K562 (cell line): Measurements from ENCODE around the gene NAXE. TPM values are rescaled to one million over a fixed set of nuclear protein-coding genes. Genes with fewer than 3 reads are reported as not detected.

Experiments used
- ARHGAP35 ChIP-seq: fragments of 450-650 bp; IDR thresholded peaks from 2 replicates; pipeline ENCODE4 v1.6.1; 2018; ENCODE audit not compliant: partially characterized antibody
- ATF1 ChIP-seq, 2 experiments: fragments of 450-650 bp in 1 of 2; IDR thresholded peaks; 2 replicates each; pipeline ENCODE4 v1.6.1; 2016; ENCODE audit warnings: missing compliant biosample characterization in 1 of 2, missing genetic modification characterization in 1 of 2
- CBFB ChIP-seq: sonication (generic); formaldehyde crosslinking; IDR thresholded peaks from 2 replicates; pipeline ENCODE4 v1.4.0; 2020; ENCODE audit warnings: mild to moderate bottlenecking, missing genetic modification reagents
- CC2D1A ChIP-seq: fragments of 450-650 bp; IDR thresholded peaks from 2 replicates; pipeline ENCODE4 v1.6.1; 2017; ENCODE audit warnings: mild to moderate bottlenecking
- CTBP1 ChIP-seq: fragments of 450-650 bp; IDR thresholded peaks from 2 replicates; pipeline ENCODE4 v1.6.1; 2016; ENCODE audit warnings: borderline replicate concordance
- EGR1 ChIP-seq: fragments of 450-650 bp; conservative IDR thresholded peaks from 2 replicates; pipeline ENCODE4 v1.6.1; 2017; ENCODE audit warnings: mild to moderate bottlenecking
- FOXA1 ChIP-seq: fragments of 450-650 bp; IDR thresholded peaks from 2 replicates; pipeline ENCODE4 v1.6.1; 2016; ENCODE audit warnings: mild to moderate bottlenecking, borderline replicate concordance
- FOXA3 ChIP-seq, 2 experiments: fragments of 450-650 bp in 1 of 2; sonication (generic) in 1 of 2; formaldehyde crosslinking; IDR thresholded peaks in 1 of 2; conservative IDR thresholded peaks in 1 of 2; 2 replicates each; pipeline versions ENCODE4 v1.4.0 to v1.8.0; 2020 to 2022; ENCODE audit warnings: mild to moderate bottlenecking in 2 of 2, missing genetic modification reagents in 1 of 2
- HIVEP1 ChIP-seq: fragments of 250-450 bp; sonication (Bioruptor Pico); IDR thresholded peaks from 2 replicates; pipeline ENCODE4 v1.4.0; 2020; ENCODE audit warnings: mild to moderate bottlenecking
- HSF4 ChIP-seq: fragments of 250-450 bp; sonication (Bioruptor Pico); IDR thresholded peaks from 2 replicates; pipeline ENCODE4 v2.1.2; 2022; ENCODE audit warnings: mild to moderate bottlenecking, moderate library complexity, borderline replicate concordance
- NCOA1 ChIP-seq: fragments of 450-650 bp; IDR thresholded peaks from 2 replicates; pipeline ENCODE4 v1.6.1; 2016; ENCODE audit warnings: low read depth
- NEUROD1 ChIP-seq: fragments of 150-350 bp; IDR thresholded peaks from 2 replicates; pipeline ENCODE4 v1.6.1; 2014; ENCODE audit warnings: borderline replicate concordance, low read length, low read depth; ENCODE audit not compliant: partially characterized antibody
- PHF20 ChIP-seq: fragments of 450-650 bp; IDR thresholded peaks from 2 replicates; pipeline ENCODE4 v1.6.1; 2018; ENCODE audit not compliant: partially characterized antibody
- PTRF ChIP-seq: fragments of 450-650 bp; IDR thresholded peaks from 2 replicates; pipeline ENCODE4 v1.6.1; 2016; ENCODE audit warnings: mild to moderate bottlenecking, missing genetic modification characterization, missing compliant biosample characterization
- TAF1 ChIP-seq: IDR thresholded peaks from 2 replicates; pipeline ENCODE4 v1.6.1; 2011; ENCODE audit warnings: mild to moderate bottlenecking, low read length, moderate library complexity; ENCODE audit not compliant: insufficient read depth, control insufficient read depth, severe bottlenecking; ENCODE audit errors: extremely low read depth
- TRIM24 ChIP-seq, 2 experiments: fragments of 450-650 bp; IDR thresholded peaks; 2 replicates each; pipeline ENCODE4 v1.6.1; 2016
- ZEB2 ChIP-seq: fragments of 450-650 bp; IDR thresholded peaks from 2 replicates; pipeline ENCODE4 v1.6.1; 2016
- ZNF586 ChIP-seq: fragments of 450-650 bp; formaldehyde crosslinking; conservative IDR thresholded peaks from 2 replicates; pipeline ENCODE4 v1.4.0; 2020; ENCODE audit warnings: mild to moderate bottlenecking, moderate library complexity
- ZNF778 ChIP-seq: fragments of 450-650 bp; formaldehyde crosslinking; IDR thresholded peaks from 2 replicates; pipeline ENCODE4 v1.4.0; 2020; ENCODE audit warnings: mild to moderate bottlenecking, moderate library complexity
- polyA plus RNA-seq, 8 experiments: library from polyadenylated mRNA; depleted of rRNA in 4 of 8; stranded (reverse) in 5 of 8; unstranded in 3 of 8; fragments of >200 nt; fragmentation: Nextera tagmentation in 2 of 8; fragmentation: Illumina TruSeq in 1 of 8; extraction: Ambion mirVana in 2 of 8; extraction: Trizol in 1 of 8; gene quantifications; 2 replicates each; pipeline versions ENCODE4 v1.2.1 to v1.2.3, GENCODE V29; 2011 to 2014; ENCODE audit warnings: inconsistent platforms in 1 of 8, missing spikeins in 1 of 8
- total RNA-seq, 7 experiments: library from RNA; depleted of rRNA in 6 of 7; stranded (reverse); fragments of >200 nt in 6 of 7; fragmentation: Illumina TruSeq in 2 of 7; extraction: Trizol in 2 of 7; gene quantifications; 2 replicates each; pipeline versions ENCODE4 v1.2.1 to v1.2.3, GENCODE V29; 2011 to 2021; ENCODE audit warnings: low replicate concordance in 1 of 7
- TF ChIP-seq, protein P1 (sequence below): IDR thresholded peaks from 2 replicates; pipeline ENCODE4 v1.6.1; 2016; ENCODE audit warnings: missing genetic modification characterization, missing compliant biosample characterization
- TF ChIP-seq, protein P2 (sequence below): sonication (generic); formaldehyde crosslinking; IDR thresholded peaks from 2 replicates; pipeline ENCODE4 v1.8.0; 2022; ENCODE audit warnings: mild to moderate bottlenecking, low read depth, missing genetic modification reagents
- TF ChIP-seq, protein P3 (sequence below): sonication (generic); formaldehyde crosslinking; IDR thresholded peaks from 2 replicates; pipeline ENCODE4 v1.5.0; 2020; ENCODE audit warnings: missing genetic modification reagents
- TF ChIP-seq, protein P4 (sequence below), 2 experiments: fragments of 450-650 bp; IDR thresholded peaks; 2 replicates each; pipeline ENCODE4 v1.6.1; 2016
- TF ChIP-seq, protein P5 (sequence below): sonication (generic); formaldehyde crosslinking; IDR thresholded peaks from 2 replicates; pipeline ENCODE4 v1.8.1; 2023; ENCODE audit warnings: mild to moderate bottlenecking, missing genetic modification reagents

The NAXE gene
- total and polyA plus RNA-seq, 9 of the 15 experiments (the other 6 are each of a cell fraction or from before 2014, with no cell fraction given) = 27.3 to 137 (median 90.0) TPM

DNA sequence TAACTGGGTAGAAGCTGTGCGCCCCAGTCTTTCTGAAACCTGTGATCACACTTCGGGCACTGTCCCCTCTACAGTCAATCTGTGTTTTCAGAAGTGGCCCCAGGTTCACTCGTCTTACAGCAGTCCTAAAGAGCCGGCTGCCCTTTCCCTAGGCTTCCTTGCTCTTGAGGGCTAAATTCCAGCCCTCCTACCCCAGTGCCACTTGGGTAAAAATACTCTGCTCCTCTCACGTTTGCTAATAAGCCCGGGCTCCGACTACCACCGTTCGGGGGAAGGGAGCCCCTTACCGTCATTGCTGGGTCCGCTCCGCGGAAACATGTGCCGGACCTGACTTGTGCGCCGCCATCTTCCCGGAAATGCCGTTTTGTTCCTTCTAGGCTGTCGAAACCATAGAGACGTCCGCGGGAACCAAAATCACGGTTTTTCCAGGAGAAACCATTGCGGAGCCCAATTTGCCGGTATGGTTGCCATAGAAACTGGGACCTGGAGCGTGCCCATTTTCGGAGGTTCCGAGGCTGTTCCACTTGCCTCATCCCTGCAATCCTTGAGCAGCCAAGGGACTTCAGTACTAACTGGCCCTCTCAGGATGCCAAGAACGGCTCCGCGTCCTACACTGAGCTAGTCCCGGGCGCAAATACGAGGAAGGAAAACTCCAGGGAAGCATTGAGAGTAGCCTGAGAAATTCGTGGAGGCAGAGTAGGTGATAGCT is 9.7 kb downstream of the NAXE start, which contains the start of gene GPATCH4 (continued):
- TF ChIP-seq, protein P1, sequence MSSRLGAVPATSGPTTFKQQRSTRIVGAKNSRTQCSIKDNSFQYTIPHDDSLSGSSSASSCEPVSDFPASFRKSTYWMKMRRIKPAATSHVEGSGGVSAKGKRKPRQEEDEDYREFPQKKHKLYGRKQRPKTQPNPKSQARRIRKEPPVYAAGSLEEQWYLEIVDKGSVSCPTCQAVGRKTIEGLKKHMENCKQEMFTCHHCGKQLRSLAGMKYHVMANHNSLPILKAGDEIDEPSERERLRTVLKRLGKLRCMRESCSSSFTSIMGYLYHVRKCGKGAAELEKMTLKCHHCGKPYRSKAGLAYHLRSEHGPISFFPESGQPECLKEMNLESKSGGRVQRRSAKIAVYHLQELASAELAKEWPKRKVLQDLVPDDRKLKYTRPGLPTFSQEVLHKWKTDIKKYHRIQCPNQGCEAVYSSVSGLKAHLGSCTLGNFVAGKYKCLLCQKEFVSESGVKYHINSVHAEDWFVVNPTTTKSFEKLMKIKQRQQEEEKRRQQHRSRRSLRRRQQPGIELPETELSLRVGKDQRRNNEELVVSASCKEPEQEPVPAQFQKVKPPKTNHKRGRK = no peak
- TF ChIP-seq ZEB2 (no peak), PTRF (tag) (no peak), CTBP1 (peak; percentile 57; the same call in 1 of the 2 replicates), PHF20 (peak; percentile 96), CC2D1A (no peak), TAF1 (peak; percentile 95), NCOA1 (no peak), FOXA3 (CRISPR knock-in tag; conservative IDR thresholded peaks at IDR 0.05 in 1 of 2, IDR thresholded peaks at IDR 0.05 in 1 of 2) (no peak), HSF4 (CRISPR knock-in tag) (0 out of 2 replicates have a peak, but pooled peaks have one; percentile 6), HIVEP1 (CRISPR knock-in tag) (no peak), ATF1 (CRISPR knock-in tag; IDR thresholded peaks at IDR 0.05) (no peak), ATF1 (tag; IDR thresholded peaks at IDR 0.05) (peak; percentile 58), NEUROD1 (no peak), FOXA1 (no peak), CBFB (CRISPR knock-in tag) (no peak), ARHGAP35 (no peak), TRIM24 (IDR thresholded peaks at IDR 0.05) (no peak), EGR1 (no peak), ZNF778 (CRISPR knock-in tag) (no peak), ZNF586 (CRISPR knock-in tag) (peak; percentile 68; the same call in 1 of the 2 replicates)
- TF ChIP-seq, protein P2, sequence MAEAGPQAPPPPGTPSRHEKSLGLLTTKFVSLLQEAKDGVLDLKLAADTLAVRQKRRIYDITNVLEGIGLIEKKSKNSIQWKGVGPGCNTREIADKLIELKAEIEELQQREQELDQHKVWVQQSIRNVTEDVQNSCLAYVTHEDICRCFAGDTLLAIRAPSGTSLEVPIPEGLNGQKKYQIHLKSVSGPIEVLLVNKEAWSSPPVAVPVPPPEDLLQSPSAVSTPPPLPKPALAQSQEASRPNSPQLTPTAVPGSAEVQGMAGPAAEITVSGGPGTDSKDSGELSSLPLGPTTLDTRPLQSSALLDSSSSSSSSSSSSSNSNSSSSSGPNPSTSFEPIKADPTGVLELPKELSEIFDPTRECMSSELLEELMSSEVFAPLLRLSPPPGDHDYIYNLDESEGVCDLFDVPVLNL (CRISPR knock-in tag) = no peak
- TF ChIP-seq, protein P3, sequence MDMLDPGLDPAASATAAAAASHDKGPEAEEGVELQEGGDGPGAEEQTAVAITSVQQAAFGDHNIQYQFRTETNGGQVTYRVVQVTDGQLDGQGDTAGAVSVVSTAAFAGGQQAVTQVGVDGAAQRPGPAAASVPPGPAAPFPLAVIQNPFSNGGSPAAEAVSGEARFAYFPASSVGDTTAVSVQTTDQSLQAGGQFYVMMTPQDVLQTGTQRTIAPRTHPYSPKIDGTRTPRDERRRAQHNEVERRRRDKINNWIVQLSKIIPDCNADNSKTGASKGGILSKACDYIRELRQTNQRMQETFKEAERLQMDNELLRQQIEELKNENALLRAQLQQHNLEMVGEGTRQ (CRISPR knock-in tag) = no peak
- TF ChIP-seq, protein P4, sequence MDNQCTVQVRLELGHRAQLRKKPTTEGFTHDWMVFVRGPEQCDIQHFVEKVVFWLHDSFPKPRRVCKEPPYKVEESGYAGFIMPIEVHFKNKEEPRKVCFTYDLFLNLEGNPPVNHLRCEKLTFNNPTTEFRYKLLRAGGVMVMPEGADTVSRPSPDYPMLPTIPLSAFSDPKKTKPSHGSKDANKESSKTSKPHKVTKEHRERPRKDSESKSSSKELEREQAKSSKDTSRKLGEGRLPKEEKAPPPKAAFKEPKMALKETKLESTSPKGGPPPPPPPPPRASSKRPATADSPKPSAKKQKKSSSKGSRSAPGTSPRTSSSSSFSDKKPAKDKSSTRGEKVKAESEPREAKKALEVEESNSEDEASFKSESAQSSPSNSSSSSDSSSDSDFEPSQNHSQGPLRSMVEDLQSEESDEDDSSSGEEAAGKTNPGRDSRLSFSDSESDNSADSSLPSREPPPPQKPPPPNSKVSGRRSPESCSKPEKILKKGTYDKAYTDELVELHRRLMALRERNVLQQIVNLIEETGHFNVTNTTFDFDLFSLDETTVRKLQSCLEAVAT (IDR thresholded peaks at IDR 0.05) = no peak
- TF ChIP-seq, protein P5, sequence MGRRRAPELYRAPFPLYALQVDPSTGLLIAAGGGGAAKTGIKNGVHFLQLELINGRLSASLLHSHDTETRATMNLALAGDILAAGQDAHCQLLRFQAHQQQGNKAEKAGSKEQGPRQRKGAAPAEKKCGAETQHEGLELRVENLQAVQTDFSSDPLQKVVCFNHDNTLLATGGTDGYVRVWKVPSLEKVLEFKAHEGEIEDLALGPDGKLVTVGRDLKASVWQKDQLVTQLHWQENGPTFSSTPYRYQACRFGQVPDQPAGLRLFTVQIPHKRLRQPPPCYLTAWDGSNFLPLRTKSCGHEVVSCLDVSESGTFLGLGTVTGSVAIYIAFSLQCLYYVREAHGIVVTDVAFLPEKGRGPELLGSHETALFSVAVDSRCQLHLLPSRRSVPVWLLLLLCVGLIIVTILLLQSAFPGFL (CRISPR knock-in tag) = 0 out of 2 replicates have a peak, but pooled peaks have one; percentile 48
